Brain pericyte (primary cell): ENCODE data around the gene NRXN3.
A peak's percentile ranks its signal among the peaks of the same experiment; 100 is the strongest.
"Not testable (repeated sequence)": the region's sequence is repeated elsewhere in the genome, so short reads cannot be mapped to it uniquely, and the experiment has no call there.

Experiments used
- DNase-seq: peaks from one replicate; pipeline ENCODE4 v3.0.0-alpha.2; 2012; ENCODE audit warnings: low read depth, low spot score

The NRXN3 gene

GRCh38 chr14:78486081-78486480 lies 315.9 kb downstream of the NRXN3 start:
- DNase-seq = no peak

- DNase-seq = no peak
Measured at GRCh38 chr14:78486621-78487020, 316.4 kb downstream of the NRXN3 start.

DNA sequence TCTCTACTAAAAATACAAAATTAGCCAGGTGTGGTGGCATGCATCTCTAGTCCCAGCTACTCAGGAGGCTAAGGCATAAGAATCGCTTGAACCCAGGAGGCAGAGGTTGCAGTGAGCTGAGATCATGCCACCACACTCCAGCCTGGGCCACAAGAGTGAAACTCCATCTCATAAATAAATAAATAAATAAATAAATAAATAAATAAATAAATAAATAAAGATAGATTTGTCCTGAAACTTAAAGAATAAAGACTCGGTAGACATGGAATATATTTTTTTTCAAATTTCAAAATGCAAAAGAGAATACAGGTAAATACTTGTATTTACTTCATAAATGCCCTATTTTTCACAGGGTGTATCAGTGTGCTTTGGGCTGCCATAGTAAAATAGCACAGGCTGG lies 317.4 kb downstream of the NRXN3 start:
- DNase-seq = not testable (repeated sequence)

- no peak for DNase-seq
Measured at GRCh38 chr14:78488938-78489337, 318.8 kb downstream of the NRXN3 start.

DNA sequence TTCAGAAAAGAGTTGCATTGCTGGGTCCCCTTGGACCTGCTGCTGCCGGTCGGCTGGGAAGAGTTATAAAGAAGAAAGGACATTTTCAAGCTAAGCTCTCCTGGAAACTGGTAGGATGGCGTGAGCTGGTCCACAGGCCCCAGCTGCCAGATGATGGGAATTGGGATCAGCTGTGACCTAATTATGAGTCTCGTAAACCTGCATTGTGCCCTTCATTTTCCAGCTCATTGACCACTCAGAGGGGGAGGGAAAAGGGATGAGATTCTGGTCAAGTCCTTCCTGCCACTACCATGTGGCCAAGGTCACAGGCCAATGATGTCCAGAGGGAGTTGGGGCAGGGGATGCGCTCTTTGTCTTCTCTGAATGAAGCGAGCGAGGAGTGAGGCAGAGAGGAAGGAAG lies 320.9 kb downstream of the NRXN3 start:
- no peak for DNase-seq

DNA sequence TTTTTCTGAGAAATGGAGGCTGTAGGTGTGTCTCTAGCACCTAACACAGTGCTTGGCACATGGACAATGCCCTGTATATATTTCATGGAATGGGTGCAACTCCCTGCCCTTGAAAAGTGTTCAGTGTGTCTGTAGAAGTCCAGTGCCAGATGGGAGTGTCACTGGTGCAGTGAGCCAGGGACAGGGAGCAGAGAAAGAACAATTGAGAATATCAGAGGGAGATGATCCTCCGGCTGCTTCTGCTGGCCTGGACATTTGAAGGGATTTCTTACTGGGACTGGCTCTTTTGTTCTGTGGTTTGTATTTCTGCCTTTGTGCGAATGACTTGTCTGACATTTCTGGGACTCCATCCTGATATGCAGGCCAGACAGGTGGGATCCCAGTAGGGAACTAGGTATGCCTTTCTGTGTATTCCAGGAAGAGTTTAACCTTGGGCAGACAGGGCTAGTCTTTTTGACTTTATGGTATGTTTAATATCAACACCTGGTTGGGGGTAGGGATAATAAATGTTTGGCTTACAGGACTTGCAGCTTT lies 328.0 kb downstream of the NRXN3 start:
- DNase-seq = no peak

DNA sequence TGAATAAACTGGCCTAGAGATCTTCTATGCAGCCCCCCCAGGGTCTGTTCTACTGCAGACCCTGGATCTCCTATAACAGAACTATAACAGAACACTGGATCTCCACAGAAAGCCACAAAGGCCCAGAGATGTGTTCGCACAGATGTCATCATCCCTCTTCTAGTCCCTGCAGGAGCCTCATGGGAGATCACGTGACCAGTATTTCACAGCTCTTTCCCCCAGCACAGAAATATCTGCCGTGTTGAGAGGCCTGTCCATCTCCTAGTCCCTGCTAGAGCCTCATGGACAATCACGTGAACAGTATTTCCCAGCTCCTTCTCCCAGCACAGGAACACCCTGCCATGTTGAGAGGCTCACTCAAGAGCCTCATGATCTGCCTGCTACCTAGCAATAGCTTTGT lies 331.7 kb downstream of the NRXN3 start:
- no peak for DNase-seq

GRCh38 chr14:78508023-78508422 lies 337.9 kb downstream of the NRXN3 start:
- no peak for DNase-seq

- no peak for DNase-seq
Measured at GRCh38 chr14:78509516-78509915, 339.3 kb downstream of the NRXN3 start.

DNA sequence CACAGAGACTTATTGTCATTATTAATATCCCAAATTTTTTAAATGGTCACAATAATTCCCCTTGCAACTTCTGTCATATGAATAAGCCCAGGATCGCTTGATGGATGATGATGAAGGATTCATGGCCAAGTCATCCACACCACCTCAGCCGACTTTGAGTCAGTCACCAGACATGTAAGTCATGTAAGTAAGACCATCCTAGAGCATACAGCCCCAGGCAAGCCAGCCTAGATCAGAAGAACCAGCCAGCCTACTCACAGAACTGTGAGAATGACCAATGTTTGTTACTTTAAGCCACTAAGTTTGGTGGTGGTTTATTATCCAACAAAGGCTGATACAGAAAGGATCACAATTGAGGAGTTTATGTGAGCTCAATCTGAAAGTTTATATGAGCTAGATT lies 341.8 kb downstream of the NRXN3 start:
- DNase-seq = no peak

DNA sequence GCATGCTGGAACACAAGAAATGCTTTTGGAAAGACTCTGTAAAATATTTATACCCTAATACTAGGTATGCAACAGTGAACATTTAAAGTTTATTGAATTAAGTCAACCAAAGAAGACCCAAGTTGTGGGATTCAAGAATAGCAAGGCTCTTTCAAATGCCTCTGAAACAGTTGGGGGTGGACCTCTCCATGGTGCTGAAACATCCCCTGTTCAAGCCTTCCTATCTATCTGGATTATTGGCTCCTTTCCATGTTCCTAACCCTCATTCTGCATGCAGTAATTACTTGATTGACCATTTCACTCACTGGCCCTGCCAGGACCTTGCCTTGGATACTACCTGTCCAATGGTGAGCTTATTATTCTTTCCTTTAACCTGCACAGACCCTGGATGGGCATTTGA lies 349.7 kb downstream of the NRXN3 start:
- DNase-seq = no peak

DNA sequence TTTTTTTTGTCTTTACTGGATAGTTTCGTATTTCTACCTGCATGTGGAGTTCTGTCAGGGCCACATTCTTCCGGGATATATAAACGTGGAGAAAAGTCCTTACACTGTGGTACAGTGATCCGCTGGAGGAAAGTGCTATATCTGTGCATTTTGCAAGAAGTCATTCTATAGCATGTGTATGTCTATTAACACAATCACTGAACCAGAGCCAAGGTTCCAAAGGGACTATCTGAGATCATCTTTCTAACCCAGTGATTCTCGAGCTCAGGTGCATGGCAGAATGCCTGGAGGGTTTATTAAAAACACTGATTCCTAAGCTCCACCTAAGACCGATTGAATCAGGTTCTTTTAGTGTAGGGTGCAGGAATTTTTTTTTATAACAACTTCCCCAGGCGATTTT lies 354.0 kb downstream of the NRXN3 start:
- DNase-seq = no peak

DNA sequence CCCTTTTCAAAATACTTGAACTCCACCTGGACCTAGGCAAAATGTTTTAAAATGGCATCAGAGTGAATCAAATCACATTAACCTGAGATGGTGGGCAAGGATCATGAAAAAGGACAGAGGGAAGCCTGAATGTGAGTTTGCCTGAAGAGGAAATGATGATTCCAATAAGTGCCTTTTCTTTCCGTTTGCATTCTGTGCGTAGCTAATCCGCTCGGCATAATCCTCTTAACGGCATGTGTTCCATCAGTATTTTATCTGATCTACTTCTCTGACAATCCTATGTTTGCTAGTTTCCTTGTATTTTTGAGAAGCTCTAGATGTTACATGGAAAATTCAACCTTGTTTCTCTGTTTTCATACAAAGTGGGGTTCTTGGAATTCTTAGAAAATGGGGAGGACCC lies 354.6 kb downstream of the NRXN3 start:
- no peak for DNase-seq

DNA sequence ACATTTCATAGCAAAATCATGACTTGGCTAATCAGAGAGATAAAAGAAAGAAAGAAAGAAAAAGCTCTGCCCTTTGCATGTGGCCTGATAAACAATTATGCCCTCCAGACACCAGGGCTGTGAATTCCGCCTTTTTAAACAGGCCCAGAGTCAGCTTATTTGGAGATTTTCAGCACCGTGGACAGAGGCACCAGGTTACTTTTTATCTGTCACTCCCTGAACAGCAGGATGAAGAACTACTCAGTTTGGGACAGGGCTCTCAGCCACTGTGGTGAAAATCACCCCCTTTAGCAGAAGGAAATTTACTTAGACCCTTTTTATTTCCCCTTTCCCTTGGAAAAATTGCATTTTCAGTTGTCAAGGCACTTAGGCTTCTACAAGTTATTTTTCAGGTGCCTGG lies 359.9 kb downstream of the NRXN3 start:
- DNase-seq = no peak

- no peak for DNase-seq
Measured at GRCh38 chr14:78534141-78534540, 364.0 kb downstream of the NRXN3 start.

DNA sequence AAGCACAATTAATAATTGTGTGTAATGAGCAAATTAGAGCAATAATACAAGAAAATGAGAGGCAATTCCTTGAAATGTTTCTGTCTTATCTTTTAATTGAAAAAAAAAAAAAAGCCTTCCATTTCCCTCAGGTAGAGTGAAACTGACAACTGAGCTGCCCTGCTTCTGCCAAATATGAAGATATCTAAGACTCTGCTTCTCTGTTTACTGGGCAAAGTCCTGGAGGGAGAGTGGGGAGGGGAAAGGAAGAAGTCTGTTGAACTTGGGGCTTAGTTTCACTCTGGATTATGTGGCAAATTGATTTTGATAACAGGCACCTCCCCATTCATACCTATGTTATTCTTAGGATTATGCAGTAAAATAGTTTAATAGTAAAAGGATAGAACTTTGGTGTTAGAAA lies 364.9 kb downstream of the NRXN3 start:
- no peak for DNase-seq

DNA sequence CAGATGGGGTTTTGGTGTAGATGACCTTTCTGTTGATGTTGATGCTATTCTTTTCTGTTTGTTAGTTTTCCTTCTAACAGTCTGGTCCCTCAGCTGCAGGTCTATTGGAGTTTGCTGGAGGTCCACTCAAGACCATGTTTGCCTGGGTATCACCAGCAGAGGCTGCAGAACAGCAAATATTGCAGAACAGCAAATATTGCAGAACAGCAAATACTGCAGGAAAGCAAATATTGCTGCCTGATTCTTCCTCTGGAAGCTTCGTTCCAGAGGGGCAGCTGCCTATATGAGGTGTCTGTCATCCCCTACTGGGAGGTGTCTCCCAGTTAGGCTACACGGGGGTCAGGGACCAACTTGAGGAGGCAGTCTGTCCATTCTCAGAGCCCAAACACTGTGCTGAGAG lies 371.6 kb downstream of the NRXN3 start:
- not testable (repeated sequence) for DNase-seq

DNA sequence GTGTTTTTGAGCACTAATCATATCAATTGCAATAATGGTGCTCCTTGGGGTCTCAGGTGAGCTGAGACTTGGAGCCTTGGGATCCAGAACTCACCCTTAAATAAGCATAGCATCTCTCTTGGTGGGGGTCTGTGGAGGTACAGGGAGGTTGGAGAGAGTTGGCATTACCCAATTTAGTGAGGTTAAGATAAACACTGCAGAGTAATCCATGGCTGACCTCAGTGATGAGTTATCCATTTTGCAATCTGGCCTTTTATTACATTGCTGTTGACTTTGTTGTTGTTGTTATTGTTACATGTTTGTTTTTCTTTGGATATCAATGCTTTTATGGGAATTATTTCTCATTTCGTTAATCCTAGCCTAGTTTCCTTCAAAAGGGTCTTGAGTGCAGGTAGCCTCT lies 373.3 kb downstream of the NRXN3 start:
- DNase-seq = no peak

DNA sequence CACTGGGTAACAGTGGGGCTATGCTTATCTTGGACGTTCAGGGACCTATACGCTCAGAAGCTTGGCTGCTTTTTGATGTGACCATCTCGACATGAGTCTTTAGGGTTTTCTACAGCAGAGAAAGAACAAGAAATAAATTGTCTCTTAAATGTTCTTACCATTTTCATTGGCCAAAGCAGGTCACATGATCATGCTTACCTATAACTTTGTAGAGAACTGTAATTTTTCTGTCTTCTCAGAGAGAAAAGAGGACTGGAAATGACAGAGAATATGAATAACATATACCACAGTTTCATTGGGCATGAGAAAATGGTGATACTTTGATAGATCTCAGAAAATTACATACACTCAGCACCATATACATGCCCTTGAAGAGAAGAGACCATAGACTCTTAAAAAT lies 390.9 kb downstream of the NRXN3 start:
- DNase-seq = no peak

DNA sequence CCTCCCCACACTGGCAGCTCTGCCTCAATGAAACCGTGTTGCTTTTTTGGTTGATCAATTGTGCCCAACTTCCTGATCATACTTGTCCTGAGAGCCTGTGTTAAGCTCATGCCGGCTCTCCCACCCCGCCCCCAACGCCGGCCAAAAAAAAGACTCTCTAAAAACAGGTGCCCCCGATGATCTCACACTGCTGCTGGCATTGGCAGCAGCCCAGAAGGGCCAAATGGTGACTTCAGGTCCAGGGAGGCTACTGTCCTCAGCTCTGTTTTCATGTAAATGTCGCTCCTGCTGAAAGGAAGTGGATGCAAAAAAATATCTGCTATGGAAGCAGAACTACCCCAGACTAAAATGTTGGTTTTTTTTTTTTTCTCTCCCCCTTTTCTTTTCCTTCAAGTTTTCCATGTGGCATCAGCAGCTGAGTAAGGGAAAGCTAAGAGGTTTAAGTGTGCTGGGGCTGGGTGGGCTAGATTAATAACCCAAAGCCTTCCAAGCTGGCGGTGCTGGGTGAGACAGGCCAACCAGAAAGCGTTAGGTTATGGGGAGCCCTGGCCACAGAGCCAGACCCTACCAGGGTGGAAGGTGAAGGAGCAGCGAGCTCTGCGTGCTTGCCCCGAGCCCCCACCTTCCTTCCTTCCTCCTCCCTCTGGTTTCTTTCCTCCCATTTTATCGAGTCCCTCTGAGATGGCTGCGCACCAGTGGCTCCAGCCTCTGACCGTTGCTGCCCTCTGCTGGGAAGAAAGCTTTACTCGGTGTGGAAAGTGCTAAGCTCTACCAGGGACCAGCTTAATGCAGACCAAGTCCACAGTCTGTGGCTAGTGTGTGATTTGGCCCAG lies 396.1 kb downstream of the NRXN3 start:
- DNase-seq = peak; percentile 5

GRCh38 chr14:78566859-78567172 lies 396.6 kb downstream of the NRXN3 start:
- no peak for DNase-seq

GRCh38 chr14:78567343-78567742 lies 397.2 kb downstream of the NRXN3 start:
- no peak for DNase-seq

DNA sequence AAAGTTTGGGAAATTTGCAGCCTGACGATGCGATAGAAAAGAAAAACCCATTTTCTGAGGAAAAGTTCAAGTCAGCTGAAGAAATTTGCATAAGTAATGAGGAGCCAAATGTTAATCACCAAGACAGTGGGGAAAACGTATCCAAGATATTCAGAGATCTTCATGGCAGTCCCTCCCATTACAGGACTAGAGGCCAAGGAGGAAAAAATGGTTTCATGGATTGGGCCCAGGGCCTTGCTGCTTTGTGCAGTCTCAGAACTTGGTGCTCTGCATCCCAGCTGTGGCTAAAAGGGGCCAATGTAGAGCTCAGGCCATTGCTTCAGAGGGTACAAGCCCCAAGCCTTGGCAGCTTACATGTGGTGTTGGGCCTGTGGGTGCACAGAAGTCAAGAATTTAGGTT lies 403.6 kb downstream of the NRXN3 start:
- not testable (repeated sequence) for DNase-seq
